Measurements from ENCODE around the gene TMEM131L. TPM values are rescaled to one million over a fixed set of nuclear protein-coding genes. Genes with fewer than 3 reads are reported as not detected.
A peak's percentile ranks its signal among the peaks of the same experiment; 100 is the strongest.

The TMEM131L gene
- polyA plus RNA-seq, 4 donors, result 0.22 to 9.1 (median 1.9) TPM

- DNase-seq, result peak in 1 of 2 donors; percentile 20
- H3K9me3 ChIP-seq (ENCODE audit: control insufficient read depth in 2 of 2, insufficient read depth in 1 of 2, low read depth in 1 of 2, low read length in 1 of 2), result peaks cover 0 to 3% of the 10 kb centered on the region in 2 donors
- H3K4me3 ChIP-seq (ENCODE audit: low read depth in 1 of 3, low read length in 3 of 3), result no peak overlapping the region
- H3K36me3 ChIP-seq (ENCODE audit: control insufficient read depth in 3 of 3, insufficient read depth in 2 of 3, low read depth in 1 of 3, low read length in 3 of 3), result no peaks in the 10 kb centered on the region
- no peaks in the 10 kb centered on the region for H3K4me1 ChIP-seq (ENCODE audit: control insufficient read depth in 3 of 3, insufficient read depth in 2 of 3, low read depth in 1 of 3, low read length in 2 of 3)
- no peaks in the 10 kb centered on the region for H3K27me3 ChIP-seq (ENCODE audit: control insufficient read depth in 3 of 3, insufficient read depth in 3 of 3, low read length in 3 of 3)
- WGBS, 3 donors, result 38 to 54% (median 45%) methylated on average over 6 of the region's 6 CpGs
- no peak for FAIRE-seq
- no peak overlapping the region for H3K27ac ChIP-seq (ENCODE audit: low read depth in 1 of 3, low read length in 2 of 3)
Measured at GRCh38 chr4:153649572-153649991, 183.4 kb downstream of the TMEM131L start.

GRCh38 chr4:153651116-153651515 lies 185.0 kb downstream of the TMEM131L start:
- no peaks in the 10 kb centered on the region for H3K27me3 ChIP-seq (ENCODE audit: control insufficient read depth in 3 of 3, insufficient read depth in 3 of 3, low read length in 3 of 3)
- peaks cover 0 to 4% of the 10 kb centered on the region in 2 donors for H3K9me3 ChIP-seq (ENCODE audit: control insufficient read depth in 2 of 2, insufficient read depth in 1 of 2, low read depth in 1 of 2, low read length in 1 of 2)
- no peak overlapping the region for H3K4me3 ChIP-seq (ENCODE audit: low read depth in 1 of 3, low read length in 3 of 3)
- FAIRE-seq, result no peak
- H3K36me3 ChIP-seq (ENCODE audit: control insufficient read depth in 3 of 3, insufficient read depth in 2 of 3, low read depth in 1 of 3, low read length in 3 of 3), result no peaks in the 10 kb centered on the region
- WGBS, 3 donors, result 65 to 75% (median 71%) methylated on average over 3 of the region's 3 CpGs
- H3K27ac ChIP-seq (ENCODE audit: low read depth in 1 of 3, low read length in 2 of 3), result peak overlapping the region in 1 of 3 donors; percentile 56
- H3K4me1 ChIP-seq (ENCODE audit: control insufficient read depth in 3 of 3, insufficient read depth in 2 of 3, low read depth in 1 of 3, low read length in 2 of 3), result no peaks in the 10 kb centered on the region
- no peak for DNase-seq

- FAIRE-seq, result no peak
- H3K4me1 ChIP-seq (ENCODE audit: control insufficient read depth in 3 of 3, insufficient read depth in 2 of 3, low read depth in 1 of 3, low read length in 2 of 3), result no peaks in the 10 kb centered on the region
- no peaks in the 10 kb centered on the region for H3K36me3 ChIP-seq (ENCODE audit: control insufficient read depth in 3 of 3, insufficient read depth in 2 of 3, low read depth in 1 of 3, low read length in 3 of 3)
- DNase-seq, result peak in 1 of 2 donors; percentile 18
- no peak overlapping the region for H3K4me3 ChIP-seq (ENCODE audit: low read depth in 1 of 3, low read length in 3 of 3)
- H3K9me3 ChIP-seq (ENCODE audit: control insufficient read depth in 2 of 2, insufficient read depth in 1 of 2, low read depth in 1 of 2, low read length in 1 of 2), result peaks cover 0 to 4% of the 10 kb centered on the region in 2 donors
- H3K27me3 ChIP-seq (ENCODE audit: control insufficient read depth in 3 of 3, insufficient read depth in 3 of 3, low read length in 3 of 3), result no peaks in the 10 kb centered on the region
- peak overlapping the region in 1 of 3 donors; percentile 56 for H3K27ac ChIP-seq (ENCODE audit: low read depth in 1 of 3, low read length in 2 of 3)
- 52 to 67% (median 63%) methylated on average over 5 of the region's 5 CpGs for WGBS, 3 donors
Measured at GRCh38 chr4:153651587-153651986, 185.4 kb downstream of the TMEM131L start.

GRCh38 chr4:153652051-153652784 lies 186.1 kb downstream of the TMEM131L start:
- H3K4me1 ChIP-seq (ENCODE audit: control insufficient read depth in 3 of 3, insufficient read depth in 2 of 3, low read depth in 1 of 3, low read length in 2 of 3), result no peaks in the 10 kb centered on the region
- H3K4me3 ChIP-seq (ENCODE audit: low read depth in 1 of 3, low read length in 3 of 3), result no peak overlapping the region
- peaks cover 0 to 4% of the 10 kb centered on the region in 2 donors for H3K9me3 ChIP-seq (ENCODE audit: control insufficient read depth in 2 of 2, insufficient read depth in 1 of 2, low read depth in 1 of 2, low read length in 1 of 2)
- H3K27me3 ChIP-seq (ENCODE audit: control insufficient read depth in 3 of 3, insufficient read depth in 3 of 3, low read length in 3 of 3), result no peaks in the 10 kb centered on the region
- 74 to 79% (median 78%) methylated on average over 11 of the region's 11 CpGs for WGBS, 3 donors
- H3K27ac ChIP-seq (ENCODE audit: low read depth in 1 of 3, low read length in 2 of 3), result peak overlapping the region in 1 of 3 donors; percentile 42
- no peaks in the 10 kb centered on the region for H3K36me3 ChIP-seq (ENCODE audit: control insufficient read depth in 3 of 3, insufficient read depth in 2 of 3, low read depth in 1 of 3, low read length in 3 of 3)
- FAIRE-seq (no peak), DNase-seq (no peak)

- FAIRE-seq (no peak), DNase-seq (no peak)
- no peaks in the 10 kb centered on the region for H3K4me1 ChIP-seq (ENCODE audit: control insufficient read depth in 3 of 3, insufficient read depth in 2 of 3, low read depth in 1 of 3, low read length in 2 of 3)
- no peaks in the 10 kb centered on the region for H3K27me3 ChIP-seq (ENCODE audit: control insufficient read depth in 3 of 3, insufficient read depth in 3 of 3, low read length in 3 of 3)
- no peaks in the 10 kb centered on the region for H3K36me3 ChIP-seq (ENCODE audit: control insufficient read depth in 3 of 3, insufficient read depth in 2 of 3, low read depth in 1 of 3, low read length in 3 of 3)
- peak overlapping the region in 1 of 3 donors; percentile 23 for H3K27ac ChIP-seq (ENCODE audit: low read depth in 1 of 3, low read length in 2 of 3)
- H3K4me3 ChIP-seq (ENCODE audit: low read depth in 1 of 3, low read length in 3 of 3), result no peak overlapping the region
- H3K9me3 ChIP-seq (ENCODE audit: control insufficient read depth in 2 of 2, insufficient read depth in 1 of 2, low read depth in 1 of 2, low read length in 1 of 2), result peaks cover 0 to 4% of the 10 kb centered on the region in 2 donors
- WGBS, 3 donors, result 62 to 70% (median 63%) methylated on average over 4 of the region's 4 CpGs
Measured at GRCh38 chr4:153655002-153655541, 188.9 kb downstream of the TMEM131L start.

GRCh38 chr4:153655928-153656327 lies 189.8 kb downstream of the TMEM131L start:
- Histone ChIP-seq H3K36me3 (ENCODE audit: control insufficient read depth in 3 of 3, insufficient read depth in 2 of 3, low read depth in 1 of 3, low read length in 3 of 3) (no peaks in the 10 kb centered on the region), H3K4me1 (ENCODE audit: control insufficient read depth in 3 of 3, insufficient read depth in 2 of 3, low read depth in 1 of 3, low read length in 2 of 3) (no peaks in the 10 kb centered on the region), H3K9me3 (ENCODE audit: control insufficient read depth in 2 of 2, insufficient read depth in 1 of 2, low read depth in 1 of 2, low read length in 1 of 2) (peaks cover 0 to 4% of the 10 kb centered on the region in 2 donors), H3K27me3 (ENCODE audit: control insufficient read depth in 3 of 3, insufficient read depth in 3 of 3, low read length in 3 of 3) (no peaks in the 10 kb centered on the region), H3K4me3 (ENCODE audit: low read depth in 1 of 3, low read length in 3 of 3) (no peak overlapping the region), H3K27ac (ENCODE audit: low read depth in 1 of 3, low read length in 2 of 3) (no peak overlapping the region)
- FAIRE-seq, result no peak
- 75 to 81% (median 79%) methylated on average over 4 of the region's 4 CpGs for WGBS, 3 donors
- no peak for DNase-seq

GRCh38 chr4:153661215-153661822 lies 195.2 kb downstream of the TMEM131L start:
- no peak for DNase-seq
- 75 to 86% (median 85%) methylated on average over 6 of the region's 6 CpGs for WGBS, 3 donors
- no peaks in the 10 kb centered on the region for H3K27me3 ChIP-seq (ENCODE audit: control insufficient read depth in 3 of 3, insufficient read depth in 3 of 3, low read length in 3 of 3)

GRCh38 chr4:153661908-153662307 lies 195.7 kb downstream of the TMEM131L start:
- H3K27ac ChIP-seq (ENCODE audit: low read depth in 1 of 3, low read length in 2 of 3), result no peak overlapping the region
- no peak for FAIRE-seq
- peaks cover 0 to 11% of the 10 kb centered on the region in 2 donors for H3K9me3 ChIP-seq (ENCODE audit: control insufficient read depth in 2 of 2, insufficient read depth in 1 of 2, low read depth in 1 of 2, low read length in 1 of 2)
- H3K27me3 ChIP-seq (ENCODE audit: control insufficient read depth in 3 of 3, insufficient read depth in 3 of 3, low read length in 3 of 3), result no peaks in the 10 kb centered on the region
- H3K36me3 ChIP-seq (ENCODE audit: control insufficient read depth in 3 of 3, insufficient read depth in 2 of 3, low read depth in 1 of 3, low read length in 3 of 3), result no peaks in the 10 kb centered on the region
- no peak overlapping the region for H3K4me3 ChIP-seq (ENCODE audit: low read depth in 1 of 3, low read length in 3 of 3)
- 93 to 96% (median 94%) methylated on average over 1 of the region's 1 CpG for WGBS, 3 donors
- DNase-seq, result no peak
- H3K4me1 ChIP-seq (ENCODE audit: control insufficient read depth in 3 of 3, insufficient read depth in 2 of 3, low read depth in 1 of 3, low read length in 2 of 3), result peaks cover 0 to 6% (median 0%) of the 10 kb centered on the region in 3 donors

More at GRCh38 chr4:153661215-153661822, 195.2 kb downstream of the TMEM131L start:
- Histone ChIP-seq H3K4me3 (ENCODE audit: low read depth in 1 of 3, low read length in 3 of 3) (no peak overlapping the region), H3K36me3 (ENCODE audit: control insufficient read depth in 3 of 3, insufficient read depth in 2 of 3, low read depth in 1 of 3, low read length in 3 of 3) (no peaks in the 10 kb centered on the region), H3K4me1 (ENCODE audit: control insufficient read depth in 3 of 3, insufficient read depth in 2 of 3, low read depth in 1 of 3, low read length in 2 of 3) (peaks cover 0 to 6% (median 0%) of the 10 kb centered on the region in 3 donors), H3K27ac (ENCODE audit: low read depth in 1 of 3, low read length in 2 of 3) (no peak overlapping the region), H3K9me3 (ENCODE audit: control insufficient read depth in 2 of 2, insufficient read depth in 1 of 2, low read depth in 1 of 2, low read length in 1 of 2) (peaks cover 0 to 11% of the 10 kb centered on the region in 2 donors)
- FAIRE-seq, result no peak

Measured in small intestine (tissue), 7 donors.